GM19351 (cell line): ENCODE measurements around the gene SLC30A4.

Source experiments
- ATAC-seq: cut with Tn5 transposase; IDR thresholded peaks from one replicate; pipeline ENCODE4 v1.9.1; 2021; ENCODE audit warnings: mild to moderate bottlenecking, moderate library complexity; ENCODE audit not compliant: unreplicated experiment

Gene SLC30A4

GRCh38 chr15:45454814-45455213, 67.7 kb downstream of the SLC30A4 start:
- peak; percentile 67 for ATAC-seq

- no peak for ATAC-seq
Observed at GRCh38 chr15:45451265-45451664, 71.3 kb downstream of the SLC30A4 start.

GRCh38 chr15:45449916-45450867, 72.4 kb downstream of the SLC30A4 start:
- ATAC-seq, result no peak

GRCh38 chr15:45449395-45449794, 73.2 kb downstream of the SLC30A4 start:
- no peak for ATAC-seq

DNA sequence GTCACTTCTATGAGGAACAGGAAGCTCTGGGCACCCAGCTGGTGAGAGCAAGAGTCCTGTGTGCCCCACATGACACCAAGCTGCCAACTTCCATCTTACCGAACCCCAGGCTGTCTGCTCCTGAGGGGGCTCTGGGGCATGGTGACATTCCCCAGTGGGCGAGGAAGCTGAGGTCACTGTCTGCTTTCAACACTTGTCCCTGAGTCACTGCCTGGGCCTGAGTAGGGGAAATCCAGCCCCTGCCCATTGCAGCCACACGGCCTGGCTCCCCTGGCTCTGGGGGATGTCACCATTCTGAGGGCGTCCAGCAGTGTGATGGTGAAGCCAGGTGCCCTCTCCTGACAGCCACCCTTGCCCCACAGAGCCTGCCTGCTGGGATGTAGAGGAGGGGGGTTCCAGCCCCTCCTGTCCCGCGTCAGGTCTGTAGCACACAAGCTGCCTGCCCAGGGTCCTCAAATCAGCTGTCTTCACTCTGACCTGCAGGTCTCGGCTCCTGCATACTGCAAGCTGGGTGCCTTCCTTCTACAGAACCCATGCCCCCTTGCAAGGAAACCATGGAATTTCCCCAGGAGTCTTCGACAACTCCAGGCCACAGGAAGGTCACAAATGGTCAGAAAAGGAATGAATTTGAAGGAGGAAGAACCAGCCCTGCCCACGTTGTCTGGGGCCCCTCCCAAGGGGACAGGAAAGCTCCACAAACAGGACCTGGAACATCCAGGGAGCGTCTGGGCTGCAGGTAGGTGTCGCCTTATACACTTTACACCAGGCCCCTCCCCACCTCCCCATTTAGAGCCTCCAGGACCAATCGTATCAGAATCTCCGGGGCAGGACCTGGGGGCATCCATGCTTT, 74.3 kb downstream of the SLC30A4 start:
- ATAC-seq, result no peak

- ATAC-seq, result no peak
Observed at GRCh38 chr15:45443645-45444044, 78.9 kb downstream of the SLC30A4 start.

GRCh38 chr15:45442507-45443135, 79.9 kb downstream of the SLC30A4 start:
- ATAC-seq, result no peak

DNA sequence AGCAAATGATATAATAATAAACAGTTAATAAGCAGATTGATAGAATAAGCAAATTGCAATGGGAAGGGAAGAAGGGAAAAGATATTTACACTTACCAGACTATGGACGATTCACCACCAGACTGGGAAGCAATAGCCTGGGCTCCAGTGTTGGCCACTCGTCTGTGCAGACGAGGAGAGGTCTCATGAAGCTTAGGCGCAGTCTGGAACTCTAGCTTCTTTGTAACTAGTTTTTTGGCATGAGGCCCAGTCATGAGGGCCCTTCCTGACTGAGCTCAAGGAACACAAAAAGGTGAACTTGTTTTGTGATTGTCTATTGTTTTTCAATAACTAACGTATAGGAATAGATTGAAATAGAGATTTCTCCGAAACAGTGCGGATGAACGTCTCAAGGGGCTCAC, 80.9 kb downstream of the SLC30A4 start:
- no peak for ATAC-seq

DNA sequence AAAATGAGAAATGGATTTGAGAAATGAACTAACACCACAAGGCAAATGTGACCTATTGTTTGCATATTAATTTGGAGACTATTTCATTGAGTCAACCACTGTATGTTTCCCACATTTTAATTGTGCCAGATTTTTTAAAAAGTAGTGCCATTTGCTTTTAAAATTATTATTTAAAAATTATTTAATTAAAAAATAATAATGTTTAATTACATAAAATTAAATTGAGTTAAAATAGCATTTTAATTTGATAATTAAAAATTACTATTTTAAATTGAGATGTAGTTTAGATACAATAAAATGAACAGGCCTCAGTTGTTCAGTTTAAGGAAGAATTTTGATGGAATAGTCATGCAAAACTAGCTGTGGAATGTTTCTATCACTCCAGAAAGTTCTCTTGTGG, 81.5 kb downstream of the SLC30A4 start:
- no peak for ATAC-seq

GRCh38 chr15:45439521-45440260, 82.9 kb downstream of the SLC30A4 start:
- ATAC-seq, result no peak

DNA sequence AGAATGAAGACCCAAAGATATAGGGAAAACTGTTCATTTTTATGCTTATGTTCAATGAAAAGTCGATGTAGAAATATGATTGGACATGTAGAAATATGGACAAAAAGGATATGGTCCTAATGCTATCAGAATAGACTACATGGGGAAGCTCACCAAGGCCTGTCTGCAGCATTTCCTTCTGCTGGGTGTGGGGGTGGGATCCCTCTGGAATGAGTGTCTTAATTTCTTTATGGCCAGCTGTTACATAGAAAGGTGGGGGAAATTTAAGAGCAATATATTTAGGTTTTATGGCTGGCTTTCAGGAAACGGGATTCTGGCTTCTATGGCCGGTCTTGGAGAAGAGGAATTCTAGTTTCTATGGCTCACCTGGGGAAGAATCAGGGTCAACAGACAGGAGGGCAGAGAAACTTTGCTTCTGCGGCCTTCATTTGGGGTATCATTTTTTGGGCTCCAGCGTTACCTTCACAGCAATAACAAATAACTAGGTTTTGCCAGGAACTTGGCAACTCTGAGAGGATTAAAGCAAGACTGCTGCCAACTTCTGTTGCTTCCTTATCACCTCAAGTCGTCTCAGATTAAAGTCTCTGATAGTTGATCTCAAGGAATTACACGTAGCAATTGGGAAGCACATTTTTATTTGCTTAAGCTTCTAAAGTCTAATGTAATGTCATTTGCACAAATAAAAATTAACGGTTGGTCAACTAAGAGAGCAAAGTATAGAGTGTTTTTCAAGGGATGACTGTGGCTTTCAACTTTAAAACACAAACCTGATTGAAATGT, 87.2 kb downstream of the SLC30A4 start:
- ATAC-seq, result no peak

DNA sequence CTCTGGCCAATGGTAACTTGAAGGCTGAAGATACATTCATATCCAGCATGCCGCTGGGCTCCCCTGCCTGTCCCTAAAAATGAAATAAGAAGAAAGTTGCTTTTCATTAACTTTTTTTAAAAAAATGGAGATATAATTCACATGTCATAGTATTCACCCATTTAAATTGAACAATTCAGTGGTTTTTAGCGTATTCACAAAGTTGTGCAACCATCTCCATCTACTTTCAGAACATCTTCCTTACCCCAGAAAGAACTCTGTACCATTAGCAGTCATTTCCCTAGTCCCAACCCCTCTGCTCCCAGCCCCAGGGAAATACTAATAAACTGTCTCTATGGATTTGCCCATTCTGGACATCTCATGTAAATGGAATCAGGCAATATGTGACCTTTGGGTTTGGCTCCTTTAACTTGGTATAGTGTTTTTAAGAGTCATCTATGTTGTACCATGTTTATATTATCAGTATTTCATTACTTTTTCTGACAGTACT, 88.4 kb downstream of the SLC30A4 start:
- no peak for ATAC-seq

DNA sequence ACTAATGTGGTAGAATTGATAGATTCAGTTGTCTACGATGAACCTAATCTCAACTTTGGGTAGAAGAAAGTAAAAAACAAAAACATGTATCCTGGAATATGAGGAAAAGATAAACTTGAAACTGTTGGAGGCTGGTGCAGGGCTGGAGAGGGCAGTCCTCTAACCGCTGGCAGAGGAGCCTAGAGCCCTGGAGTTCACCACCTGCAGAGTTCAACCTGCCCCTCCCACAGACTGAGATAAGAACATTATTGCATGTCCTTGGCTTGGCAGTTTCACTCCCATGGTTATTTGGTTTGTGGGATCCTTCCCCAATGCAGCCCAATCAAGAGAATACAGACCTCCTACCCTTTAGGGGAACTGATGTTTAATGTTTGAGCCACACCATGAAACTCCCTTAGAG, 91.0 kb downstream of the SLC30A4 start:
- no peak for ATAC-seq

DNA sequence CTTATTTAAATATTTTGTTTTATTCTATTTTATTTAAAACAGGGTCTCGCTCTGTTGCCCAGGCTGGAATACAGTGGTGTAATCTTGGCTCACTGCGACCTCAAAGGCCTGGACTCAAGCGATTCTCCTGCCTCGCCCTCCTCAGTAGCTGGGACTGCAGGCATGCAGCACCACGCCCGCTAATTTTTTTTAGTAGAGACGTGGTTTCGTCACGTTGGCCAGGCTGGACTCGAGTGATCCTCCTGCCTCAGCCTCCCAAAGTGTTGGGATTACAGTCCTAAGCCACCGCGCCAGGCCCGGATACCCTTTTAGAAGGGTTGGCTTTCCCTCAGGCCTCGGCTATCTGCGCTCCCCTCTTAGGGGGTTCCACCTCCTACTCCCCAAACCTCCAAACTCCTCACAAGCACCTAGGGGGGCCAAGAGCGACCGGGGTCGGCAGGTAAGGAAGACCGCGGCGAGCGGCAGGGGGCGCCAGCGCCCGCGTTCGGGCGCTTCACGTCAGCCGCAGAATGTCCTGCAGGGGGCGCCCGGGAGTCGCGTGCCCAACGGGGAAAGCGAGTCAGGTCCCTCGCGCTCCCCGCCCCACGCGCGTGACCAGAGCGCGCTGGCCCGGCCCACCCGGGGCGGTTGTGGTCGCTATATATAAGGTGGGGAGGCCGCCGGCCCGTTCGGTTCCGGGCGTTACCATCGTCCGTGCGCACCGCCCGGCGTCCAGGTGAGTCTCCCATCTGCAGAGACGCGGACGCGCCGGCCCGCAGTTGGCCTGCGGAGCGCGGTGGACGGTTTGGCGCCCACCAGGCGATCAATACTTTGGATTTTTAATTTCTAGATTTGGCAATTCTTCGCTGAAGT, 92.4 kb downstream of the SLC30A4 start:
- ATAC-seq, result peak; percentile 67
